ENCODE data around the gene COPS4.
"Not testable (repeated sequence)": the region's sequence is repeated elsewhere in the genome, so short reads cannot be mapped to it uniquely, and the experiment has no call there.

COPS4 gene

GRCh38 chr4:83034630-83035494, at the start of gene COPS4:
TSS of gene COPS4 (plus strand) at chr4:83035183. CDS start at chr4:83035225, 42 bp downstream.
- Histone ChIP-seq H3K27ac (peak within 1 kb of the TSS; percentile 91), H3K4me3 (ENCODE audit: low read depth in 1 of 2, low read length in 1 of 2) (peak within 1 kb of the TSS; percentile 71 to 90), H3K4me1 (ENCODE audit: control insufficient read depth in 1 of 2, insufficient read depth in 1 of 2, low read depth in 1 of 2, low read length in 1 of 2) (peaks cover 21 to 23% of the 10 kb centered on the region in 2 experiments), H3K27me3 (no peaks in the 10 kb centered on the region), H3K9me3 (no peaks in the 10 kb centered on the region), H3K36me3 (no peaks in the 10 kb centered on the region)
- TF ChIP-seq CTCF (IDR thresholded peaks at IDR 0.05) = peak; percentile 85

- not testable (repeated sequence) for H3K9me3 ChIP-seq; H3K27ac ChIP-seq; H3K4me1 ChIP-seq (ENCODE audit: control insufficient read depth in 1 of 2, insufficient read depth in 1 of 2, low read depth in 1 of 2, low read length in 1 of 2); H3K4me3 ChIP-seq (ENCODE audit: low read depth in 1 of 2, low read length in 1 of 2); H3K27me3 ChIP-seq
- peaks cover 18% of the 10 kb centered on the region for H3K36me3 ChIP-seq
Measured at GRCh38 chr4:82987519-82987918, 47.5 kb upstream of the COPS4 start.

- Histone ChIP-seq H3K36me3 (peaks cover 14% of the 10 kb centered on the region), H3K4me1 (ENCODE audit: control insufficient read depth in 1 of 2, insufficient read depth in 1 of 2, low read depth in 1 of 2, low read length in 1 of 2) (peaks cover 4 to 9% of the 10 kb centered on the region in 2 experiments), H3K27me3 (no peaks in the 10 kb centered on the region), H3K4me3 (ENCODE audit: low read depth in 1 of 2, low read length in 1 of 2) (no peak overlapping the region), H3K27ac (no peak overlapping the region), H3K9me3 (no peaks in the 10 kb centered on the region)
- no peak for TF ChIP-seq CTCF (IDR thresholded peaks at IDR 0.05)
Measured at GRCh38 chr4:82988323-82988832, 46.6 kb upstream of the COPS4 start.

DNA sequence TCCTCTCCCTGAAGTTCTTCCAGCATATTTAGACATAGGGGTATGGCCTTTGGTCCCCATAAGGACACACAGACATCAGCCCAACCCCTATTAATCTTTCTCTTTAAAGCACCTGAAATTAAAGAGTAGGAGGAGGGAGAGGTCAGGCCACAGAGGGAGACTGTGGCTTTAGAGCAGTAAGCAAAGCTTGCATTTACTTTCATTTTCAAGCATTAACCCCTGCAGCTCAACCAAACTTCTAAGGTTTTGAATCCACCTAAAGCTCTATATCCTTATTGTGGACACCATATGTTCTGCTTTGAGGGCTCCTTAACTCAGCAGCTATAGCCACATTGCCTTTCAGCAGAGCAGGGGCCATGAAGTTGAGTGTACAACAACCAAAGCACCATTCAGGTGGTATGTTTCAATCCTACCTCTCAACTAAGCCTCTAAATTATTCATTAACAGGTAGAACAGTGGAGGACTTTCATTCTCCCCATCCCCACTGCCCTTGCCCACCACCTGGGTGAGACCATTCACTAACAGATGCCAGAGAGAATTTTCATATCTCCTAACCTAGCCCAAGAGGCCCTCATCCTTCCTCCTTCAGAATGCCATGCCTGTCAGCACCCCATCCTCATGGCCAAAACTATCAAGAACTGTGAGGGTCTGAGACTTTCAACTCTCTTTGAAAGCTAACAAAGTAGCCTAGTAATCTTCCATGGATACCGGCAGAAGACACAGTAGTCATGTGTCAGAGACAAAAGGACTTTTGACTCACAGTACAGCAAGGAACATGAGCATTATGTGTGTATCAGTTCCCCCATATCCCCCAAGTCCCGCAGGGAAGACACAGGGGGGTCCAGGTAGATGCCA, 45.2 kb upstream of the COPS4 start:
- H3K27me3 ChIP-seq = no peaks in the 10 kb centered on the region
- no peak overlapping the region for H3K4me3 ChIP-seq (ENCODE audit: low read depth in 1 of 2, low read length in 1 of 2)
- H3K36me3 ChIP-seq = no peaks in the 10 kb centered on the region
- TF ChIP-seq CTCF (IDR thresholded peaks at IDR 0.05) = no peak
- H3K9me3 ChIP-seq = no peaks in the 10 kb centered on the region
- peak overlapping the region; percentile 67 for H3K27ac ChIP-seq
- H3K4me1 ChIP-seq (ENCODE audit: control insufficient read depth in 1 of 2, insufficient read depth in 1 of 2, low read depth in 1 of 2, low read length in 1 of 2) = peaks cover 4 to 9% of the 10 kb centered on the region in 2 experiments

- Histone ChIP-seq H3K4me1 (ENCODE audit: control insufficient read depth in 1 of 2, insufficient read depth in 1 of 2, low read depth in 1 of 2, low read length in 1 of 2) (peaks cover 11% of the 10 kb centered on the region in 2 experiments), H3K27ac (no peak overlapping the region), H3K27me3 (no peaks in the 10 kb centered on the region), H3K9me3 (no peaks in the 10 kb centered on the region), H3K36me3 (no peaks in the 10 kb centered on the region), H3K4me3 (ENCODE audit: low read depth in 1 of 2, low read length in 1 of 2) (no peak overlapping the region)
- TF ChIP-seq CTCF (IDR thresholded peaks at IDR 0.05) = no peak
Measured at GRCh38 chr4:82994834-82995233, 40.1 kb upstream of the COPS4 start.

Data from neutrophil (primary cell).